Measurements from ENCODE around the gene BTBD17.

The BTBD17 gene

DNA sequence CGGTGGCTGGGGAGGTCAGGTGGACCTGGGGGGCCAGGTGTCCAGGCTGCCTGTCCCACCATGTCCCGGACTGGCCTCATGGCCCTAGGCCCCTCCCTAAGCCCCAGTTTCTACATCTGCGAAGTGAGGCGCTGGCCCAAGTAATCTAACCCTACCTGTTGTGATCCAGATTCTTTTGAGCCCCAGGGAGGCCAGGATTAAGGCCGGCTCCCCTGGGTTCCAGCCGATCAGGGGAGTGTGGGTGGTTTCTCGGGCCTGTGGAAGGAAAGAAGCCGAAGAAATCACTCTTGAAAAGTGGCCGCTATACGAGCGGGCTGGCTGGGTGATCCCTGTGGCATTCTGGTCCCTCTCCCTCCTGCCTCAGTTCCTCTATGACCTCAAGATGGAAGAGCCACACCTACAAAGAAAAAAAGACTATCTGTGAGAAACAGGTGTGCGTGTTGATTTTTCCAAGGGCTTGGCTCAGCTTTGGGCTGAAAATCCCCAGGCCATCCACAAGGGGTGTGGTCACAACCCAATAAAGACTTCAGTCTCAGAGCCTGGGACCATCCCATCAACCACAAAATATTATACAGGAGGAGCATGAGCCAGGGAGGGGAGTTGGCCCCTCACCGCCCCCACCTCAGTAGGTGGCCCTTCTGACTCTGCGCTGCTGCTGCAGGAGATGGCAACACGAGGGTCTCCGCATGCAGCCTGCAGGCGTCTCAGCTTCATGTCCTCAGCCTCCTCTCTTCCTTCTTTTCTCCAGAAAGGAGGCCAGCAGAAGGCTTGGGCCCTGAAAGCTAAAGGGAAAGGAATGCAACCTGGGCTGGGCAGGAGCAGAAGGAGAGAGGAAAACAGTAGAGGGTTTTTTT lies 25.9 kb upstream of the BTBD17 start:
- TF ChIP-seq, protein P1, sequence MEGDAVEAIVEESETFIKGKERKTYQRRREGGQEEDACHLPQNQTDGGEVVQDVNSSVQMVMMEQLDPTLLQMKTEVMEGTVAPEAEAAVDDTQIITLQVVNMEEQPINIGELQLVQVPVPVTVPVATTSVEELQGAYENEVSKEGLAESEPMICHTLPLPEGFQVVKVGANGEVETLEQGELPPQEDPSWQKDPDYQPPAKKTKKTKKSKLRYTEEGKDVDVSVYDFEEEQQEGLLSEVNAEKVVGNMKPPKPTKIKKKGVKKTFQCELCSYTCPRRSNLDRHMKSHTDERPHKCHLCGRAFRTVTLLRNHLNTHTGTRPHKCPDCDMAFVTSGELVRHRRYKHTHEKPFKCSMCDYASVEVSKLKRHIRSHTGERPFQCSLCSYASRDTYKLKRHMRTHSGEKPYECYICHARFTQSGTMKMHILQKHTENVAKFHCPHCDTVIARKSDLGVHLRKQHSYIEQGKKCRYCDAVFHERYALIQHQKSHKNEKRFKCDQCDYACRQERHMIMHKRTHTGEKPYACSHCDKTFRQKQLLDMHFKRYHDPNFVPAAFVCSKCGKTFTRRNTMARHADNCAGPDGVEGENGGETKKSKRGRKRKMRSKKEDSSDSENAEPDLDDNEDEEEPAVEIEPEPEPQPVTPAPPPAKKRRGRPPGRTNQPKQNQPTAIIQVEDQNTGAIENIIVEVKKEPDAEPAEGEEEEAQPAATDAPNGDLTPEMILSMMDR (IDR thresholded peaks at IDR 0.05; ENCODE audit: insufficient read depth, low read depth, low read length, missing control alignments): no peak
- DNase-seq (ENCODE audit: low read depth): no peak
- no peak overlapping the region for H3K4me3 ChIP-seq (ENCODE audit: low read depth, low read length)

DNA sequence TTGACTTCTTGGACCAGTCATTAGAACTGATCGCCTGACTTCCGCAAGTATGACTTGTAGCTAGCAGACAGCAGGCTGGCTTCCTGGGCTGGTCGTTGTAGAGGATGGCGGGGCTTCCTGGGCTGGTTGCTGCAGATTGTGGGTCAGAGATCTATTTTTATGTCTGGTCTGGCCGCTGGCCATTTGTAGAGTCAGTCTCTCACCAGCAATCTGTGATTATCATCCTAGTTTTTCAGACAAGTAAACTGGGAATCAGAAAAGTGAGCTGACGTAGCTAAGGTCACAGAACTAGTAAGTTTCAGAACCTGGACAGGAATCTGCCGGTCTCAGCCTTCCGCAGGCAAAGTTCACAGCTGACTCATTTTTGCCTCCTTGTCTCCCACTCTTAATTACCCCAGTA lies 24.7 kb upstream of the BTBD17 start:
- TF ChIP-seq, protein P1 (IDR thresholded peaks at IDR 0.05; ENCODE audit: insufficient read depth, low read depth, low read length, missing control alignments): no peak
- no peak for DNase-seq (ENCODE audit: low read depth)
- no peak overlapping the region for H3K4me3 ChIP-seq (ENCODE audit: low read depth, low read length)

DNA sequence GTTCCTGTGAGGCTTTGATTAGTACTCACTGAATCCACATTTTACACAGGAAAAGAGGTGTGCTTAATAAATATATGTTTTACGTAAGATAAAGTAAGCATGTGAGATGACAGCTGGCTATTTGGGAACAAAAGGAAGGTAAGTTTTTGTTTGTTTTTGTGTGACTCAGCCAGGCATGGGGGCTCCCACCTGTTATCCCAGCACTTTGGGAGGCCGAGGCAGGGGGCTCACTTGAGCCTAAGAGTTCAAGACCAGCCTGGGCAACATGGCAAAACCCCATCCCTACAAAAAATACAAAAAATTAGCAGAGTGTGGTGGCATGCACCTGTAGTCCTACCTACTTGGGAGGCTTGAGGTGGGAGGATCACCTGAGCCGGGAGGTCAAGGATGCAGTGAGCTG lies 23.5 kb upstream of the BTBD17 start:
- DNase-seq (ENCODE audit: low read depth): no peak
- TF ChIP-seq, protein P1 (IDR thresholded peaks at IDR 0.05; ENCODE audit: insufficient read depth, low read depth, low read length, missing control alignments): no peak
- H3K4me3 ChIP-seq (ENCODE audit: low read depth, low read length): no peak overlapping the region

DNA sequence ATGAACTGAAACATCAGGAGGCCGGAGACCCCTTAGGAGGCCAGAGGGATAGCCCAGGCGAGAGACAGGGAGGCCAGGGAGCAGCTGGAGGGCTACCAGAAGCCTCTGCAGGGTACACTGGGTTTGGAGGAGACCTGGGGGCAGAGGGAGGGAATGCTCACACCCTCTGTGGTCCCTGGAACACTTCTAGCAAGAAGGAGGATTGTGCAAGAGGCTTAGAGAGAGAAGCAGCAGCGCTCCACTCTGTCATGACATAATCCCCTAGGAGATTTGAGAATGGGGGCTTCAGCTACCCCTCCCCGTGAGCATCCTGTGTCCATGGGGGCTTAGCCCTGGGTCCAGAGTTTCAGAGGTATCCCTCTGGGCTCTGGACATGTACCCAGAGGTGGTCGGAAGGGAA lies 21.5 kb upstream of the BTBD17 start:
- no peak for DNase-seq (ENCODE audit: low read depth)
- no peak overlapping the region for H3K4me3 ChIP-seq (ENCODE audit: low read depth, low read length)
- TF ChIP-seq, protein P1 (IDR thresholded peaks at IDR 0.05; ENCODE audit: insufficient read depth, low read depth, low read length, missing control alignments): no peak

DNA sequence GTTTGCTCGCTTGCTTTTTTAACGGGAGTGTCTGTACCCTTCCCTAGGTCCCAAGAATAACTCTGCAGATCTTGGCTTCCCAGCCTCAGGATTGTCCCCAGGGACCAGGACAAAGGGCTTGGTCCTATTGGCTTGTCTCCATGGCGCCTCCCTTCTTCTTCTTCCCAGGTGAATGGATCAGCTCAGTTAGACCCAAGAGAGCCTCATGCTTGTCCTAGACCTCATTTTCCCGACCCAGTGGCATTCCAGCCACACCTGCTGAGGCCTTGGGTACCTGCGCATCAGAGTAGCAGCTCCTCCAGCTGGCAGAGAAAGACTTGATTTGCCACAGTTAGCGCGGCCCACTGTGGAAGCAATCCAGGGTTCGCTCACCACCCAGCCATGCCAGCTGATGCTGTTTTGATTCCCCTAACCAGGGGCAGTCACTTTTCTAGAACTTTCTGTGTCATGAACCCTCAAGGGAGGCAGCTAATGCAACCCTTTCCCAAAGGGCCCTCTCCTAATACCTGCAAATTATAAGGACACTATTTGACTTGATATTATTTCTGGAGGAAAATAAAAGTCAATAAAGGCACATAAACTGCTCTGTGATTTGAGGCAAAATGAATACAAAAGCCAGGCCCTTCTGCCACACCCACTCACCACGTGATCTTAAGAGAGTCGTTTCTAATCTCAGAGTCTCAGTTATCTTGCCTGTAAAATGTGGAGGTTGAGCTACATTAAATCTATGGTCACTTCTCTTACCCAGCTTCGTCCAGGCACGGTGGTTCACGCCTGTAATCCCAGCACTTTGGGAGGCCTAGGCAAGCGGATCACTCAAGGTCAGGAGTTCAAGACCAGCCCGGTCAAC lies 19.5 kb upstream of the BTBD17 start:
- TF ChIP-seq, protein P1 (IDR thresholded peaks at IDR 0.05; ENCODE audit: insufficient read depth, low read depth, low read length, missing control alignments): no peak
- H3K4me3 ChIP-seq (ENCODE audit: low read depth, low read length): no peak overlapping the region
- DNase-seq (ENCODE audit: low read depth): no peak

DNA sequence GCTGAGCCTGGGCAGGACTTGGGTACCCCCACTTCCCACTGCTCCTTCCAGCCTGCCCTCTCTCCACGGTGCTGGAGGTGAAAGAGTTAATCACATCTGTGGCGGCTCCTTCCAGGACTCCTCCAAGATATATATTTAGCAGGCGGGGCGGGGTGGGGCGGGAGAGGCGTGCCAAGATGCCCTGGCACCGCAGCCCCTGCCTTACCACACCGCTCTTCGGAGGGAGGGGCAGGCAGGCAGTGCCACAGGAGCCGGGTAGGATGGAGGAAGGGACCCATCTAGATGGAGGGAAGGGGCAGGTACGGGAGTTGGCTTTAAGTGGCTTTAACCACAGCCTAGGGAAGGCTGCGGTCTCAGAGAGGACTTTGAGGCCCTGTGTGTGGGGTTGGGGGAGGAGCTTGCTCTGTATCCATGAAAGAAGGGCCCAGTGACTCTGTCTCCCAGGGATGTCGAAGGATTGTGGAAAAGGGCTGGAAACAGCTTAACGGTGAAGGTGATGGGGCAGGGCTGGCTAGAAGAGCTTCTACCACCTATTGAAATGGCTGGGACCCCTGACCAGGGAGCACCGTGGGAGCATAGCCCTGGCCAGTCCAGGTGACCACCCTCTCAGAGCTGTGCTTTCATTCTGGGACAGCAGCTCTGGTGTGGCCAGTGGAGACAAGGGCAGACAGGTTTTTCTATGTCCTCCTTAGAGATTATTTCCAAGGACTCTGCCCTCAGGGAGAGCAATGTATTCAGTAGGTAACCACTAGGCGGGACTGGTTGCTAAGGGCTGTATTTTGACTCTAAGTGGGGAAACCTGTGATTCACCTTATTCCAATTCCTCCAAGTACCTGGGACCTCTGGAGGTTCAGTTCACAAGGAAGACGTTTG lies 18.7 kb upstream of the BTBD17 start:
- TF ChIP-seq, protein P1 (IDR thresholded peaks at IDR 0.05; ENCODE audit: insufficient read depth, low read depth, low read length, missing control alignments): no peak
- no peak for DNase-seq (ENCODE audit: low read depth)
- no peak overlapping the region for H3K4me3 ChIP-seq (ENCODE audit: low read depth, low read length)
